ENCODE results near the gene DOCK6.

Gene DOCK6

GRCh38 chr19:11221082-11221598 lies 41.2 kb downstream of the DOCK6 start:
- DNase-seq: no peak

GRCh38 chr19:11214387-11214786 lies 47.9 kb downstream of the DOCK6 start:
- no peak for DNase-seq

GRCh38 chr19:11210656-11210928 lies 51.7 kb downstream of the DOCK6 start:
- DNase-seq: no peak

- no peak for DNase-seq
Observed at GRCh38 chr19:11209839-11210655, 52.3 kb downstream of the DOCK6 start.

GRCh38 chr19:11208561-11209471 lies 53.5 kb downstream of the DOCK6 start:
- DNase-seq: no peak

- DNase-seq: no peak
Observed at GRCh38 chr19:11205939-11206570, 56.3 kb downstream of the DOCK6 start.

GRCh38 chr19:11204943-11205349 lies 57.4 kb downstream of the DOCK6 start:
- no peak for DNase-seq

- no peak for DNase-seq
Observed at GRCh38 chr19:11204076-11204602, 58.2 kb downstream of the DOCK6 start.

GRCh38 chr19:11203194-11204075 lies 58.9 kb downstream of the DOCK6 start:
- peak; percentile 73 for DNase-seq

- no peak for DNase-seq
Observed at GRCh38 chr19:11202488-11203193, 59.7 kb downstream of the DOCK6 start.

- no peak for DNase-seq
Observed at GRCh38 chr19:11201791-11202190, 60.5 kb downstream of the DOCK6 start.

- DNase-seq: no peak
Observed at GRCh38 chr19:11200931-11201330, 61.4 kb downstream of the DOCK6 start.

GRCh38 chr19:11200015-11200574 lies 62.2 kb downstream of the DOCK6 start:
- no peak for DNase-seq

- DNase-seq: no peak
Observed at GRCh38 chr19:11199517-11199916, 62.8 kb downstream of the DOCK6 start.

GRCh38 chr19:11198769-11199424 lies 63.4 kb downstream of the DOCK6 start:
- no peak for DNase-seq

GRCh38 chr19:11198175-11198534 lies 64.2 kb downstream of the DOCK6 start:
- DNase-seq: no peak

GRCh38 chr19:11197291-11198174 lies 64.8 kb downstream of the DOCK6 start, which contains the start of gene KANK2:
TSS of gene KANK2 (minus strand) at chr19:11197545. CDS start at chr19:11194511, 3,034 bp downstream.
- DNase-seq: peak; percentile 91

GRCh38 chr19:11196406-11197287 lies 65.7 kb downstream of the DOCK6 start:
- no peak for DNase-seq
